Activated naive CD8-positive, alpha-beta T cell treated with anti-CD3 and anti-CD28 coated beads, Interleukin-2, amount 50 U/mL, for 24 hours (primary cell): ENCODE data around the gene SCAF1.
A peak's percentile ranks its signal among the peaks of the same experiment; 100 is the strongest.

Experiments used
- ATAC-seq: fragments of 150-1000 bp; cut with Tn5 transposase; one replicate; pipeline ENCODE4 v1.10.0; 2021
- DNase-seq: peaks from one replicate; pipeline ENCODE4 v3.0.0; 2021
- H3K27ac Mint-ChIP-seq: one replicate; pipeline ENCODE4 v1.8.0; 2021; ENCODE audit warnings: mild to moderate bottlenecking, mixed read lengths
- H3K27me3 Mint-ChIP-seq: one replicate; pipeline ENCODE4 v1.8.0; 2021; ENCODE audit warnings: mixed read lengths
- H3K36me3 Mint-ChIP-seq: one replicate; pipeline ENCODE4 v1.8.0; 2021; ENCODE audit warnings: low read depth, mixed read lengths
- H3K4me1 Mint-ChIP-seq: one replicate; pipeline ENCODE4 v1.8.0; 2021; ENCODE audit warnings: mixed read lengths
- H3K4me3 Mint-ChIP-seq: one replicate; pipeline ENCODE4 v1.8.0; 2021; ENCODE audit warnings: mild to moderate bottlenecking, moderate library complexity, mixed read lengths
- H3K9me3 Mint-ChIP-seq: one replicate; pipeline ENCODE4 v1.8.0; 2021; ENCODE audit warnings: mixed read lengths

The SCAF1 gene

DNA sequence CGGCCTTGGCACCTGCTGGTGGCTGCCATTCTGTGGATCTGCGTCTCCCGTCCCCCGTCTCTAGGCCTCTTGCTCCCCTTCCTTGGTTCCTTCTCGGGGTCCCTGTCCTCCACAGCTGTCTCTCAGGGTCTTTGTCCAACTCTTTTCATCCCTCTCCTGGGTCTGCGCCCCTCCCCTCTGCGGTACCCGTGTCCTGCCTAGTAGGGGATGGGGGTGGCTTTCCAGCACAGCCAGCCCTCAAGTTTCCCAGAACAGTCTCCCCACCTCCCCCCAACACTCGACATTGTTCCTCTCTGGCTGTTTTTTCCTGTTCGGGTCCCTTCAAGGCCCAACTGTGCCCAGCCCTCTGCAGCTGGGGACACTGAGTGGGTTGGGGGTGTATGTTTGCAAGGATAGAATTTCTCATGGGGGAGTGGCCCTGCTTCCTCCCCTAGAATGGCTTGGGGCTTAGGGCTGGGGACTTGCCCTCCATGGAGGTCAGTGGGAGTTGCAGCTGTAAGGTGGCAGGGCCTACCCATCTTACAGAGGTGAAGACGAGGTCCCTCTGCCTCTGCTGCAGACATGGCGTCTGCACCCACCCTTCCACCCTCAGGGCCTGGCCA, 46.6 kb downstream of the SCAF1 start:
- H3K9me3 Mint-ChIP-seq = no peaks in the 10 kb centered on the region
- no peak for DNase-seq
- H3K36me3 Mint-ChIP-seq = peaks cover 34% of the 10 kb centered on the region
- peaks cover 21% of the 10 kb centered on the region for H3K27me3 Mint-ChIP-seq
- peaks cover 27% of the 10 kb centered on the region for H3K4me1 Mint-ChIP-seq
- ATAC-seq = no peak
- no peak overlapping the region for H3K27ac Mint-ChIP-seq
- H3K4me3 Mint-ChIP-seq = no peak overlapping the region

DNA sequence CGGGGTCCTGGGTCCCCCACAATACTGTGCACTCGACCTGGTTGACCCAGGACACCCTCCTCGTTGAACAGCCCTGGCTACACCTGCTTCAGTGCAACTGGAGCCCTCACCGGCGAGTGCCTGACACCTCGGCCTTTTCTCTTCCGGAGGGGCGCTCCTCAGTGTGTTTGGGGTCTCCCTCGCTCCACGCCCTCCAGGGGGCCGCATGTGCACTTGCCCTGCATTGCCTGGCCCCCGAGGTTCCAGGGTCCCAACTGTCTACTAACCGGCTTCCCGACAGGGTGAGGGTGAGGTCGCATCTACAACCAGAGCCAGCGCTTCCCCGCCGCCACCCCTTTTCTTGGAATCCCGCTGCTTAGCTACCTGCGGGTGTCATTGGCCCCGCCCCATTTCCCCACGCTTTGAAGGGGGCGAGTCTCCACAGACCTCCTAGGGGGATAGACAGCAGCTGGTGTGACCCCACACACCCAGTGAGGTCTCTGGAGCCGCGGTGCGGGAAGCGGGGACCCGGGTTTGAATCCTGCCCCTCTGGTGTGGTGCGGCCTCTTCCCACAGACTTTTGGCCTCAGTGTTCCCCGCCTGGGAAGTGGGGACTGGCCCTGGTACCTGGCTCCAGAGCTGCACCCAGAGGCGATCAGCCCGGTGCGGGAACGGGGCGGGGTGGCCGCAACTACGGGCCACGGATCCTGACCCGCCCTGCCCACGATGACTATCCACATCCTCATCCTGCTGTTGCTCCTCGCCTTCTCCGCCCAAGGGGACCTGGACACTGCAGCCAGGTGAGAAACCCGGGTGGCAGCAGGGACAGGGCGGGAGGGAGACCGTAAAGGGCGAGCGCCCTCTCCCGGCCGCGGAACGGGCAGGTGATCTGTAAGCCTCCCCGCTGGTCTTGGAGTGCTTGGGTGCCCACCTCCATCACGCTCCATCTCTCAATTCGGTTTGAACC, 47.4 kb downstream of the SCAF1 start, which contains the start of gene ADM5:
ADM5 (plus strand) TSS at position 462 of the 946 bp plus-strand sequence; CDS start at position 706, 244 bp downstream.
- Mint-ChIP-seq H3K9me3 (no peaks in the 10 kb centered on the region), H3K4me3 (peak within 1 kb of the TSS; percentile 60), H3K27me3 (peaks cover 21% of the 10 kb centered on the region), H3K27ac (peak within 1 kb of the TSS; percentile 52), H3K4me1 (peaks cover 27% of the 10 kb centered on the region), H3K36me3 (peaks cover 27% of the 10 kb centered on the region)
- DNase-seq (peak; percentile 64), ATAC-seq (peak; percentile 26)

DNA sequence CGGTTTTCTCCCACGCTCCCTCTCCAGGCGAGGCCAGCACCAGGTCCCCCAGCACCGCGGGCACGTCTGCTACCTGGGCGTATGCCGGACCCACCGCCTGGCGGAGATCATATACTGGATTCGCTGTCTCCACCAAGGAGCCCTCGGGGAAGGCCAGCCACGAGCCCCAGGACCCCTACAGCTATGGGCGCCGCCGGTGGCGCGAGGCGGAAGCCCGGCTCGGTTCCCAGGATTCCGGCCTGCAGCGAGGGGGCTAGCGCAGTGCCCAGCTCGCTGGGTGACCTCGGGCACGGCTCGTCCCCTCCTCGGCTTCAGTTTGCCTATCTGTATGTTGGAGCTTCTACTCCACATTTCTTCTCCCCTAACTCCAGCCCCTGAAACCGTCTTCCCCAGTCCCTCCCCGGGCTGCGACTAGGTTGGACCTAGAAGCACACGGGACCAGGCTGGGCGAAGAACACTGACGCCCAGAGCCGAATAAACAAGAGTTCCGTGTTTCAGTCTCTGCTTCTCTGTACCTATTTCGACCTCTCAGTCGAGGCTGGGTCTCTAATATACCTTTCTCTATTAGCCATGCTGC, 48.2 kb downstream of the SCAF1 start:
- peak; percentile 1 for ATAC-seq
- peaks cover 27% of the 10 kb centered on the region for H3K4me1 Mint-ChIP-seq
- H3K27ac Mint-ChIP-seq = peak overlapping the region; percentile 52
- peaks cover 21% of the 10 kb centered on the region for H3K27me3 Mint-ChIP-seq
- DNase-seq = no peak
- peak overlapping the region; percentile 60 for H3K4me3 Mint-ChIP-seq
- no peaks in the 10 kb centered on the region for H3K9me3 Mint-ChIP-seq
- peaks cover 23% of the 10 kb centered on the region for H3K36me3 Mint-ChIP-seq

DNA sequence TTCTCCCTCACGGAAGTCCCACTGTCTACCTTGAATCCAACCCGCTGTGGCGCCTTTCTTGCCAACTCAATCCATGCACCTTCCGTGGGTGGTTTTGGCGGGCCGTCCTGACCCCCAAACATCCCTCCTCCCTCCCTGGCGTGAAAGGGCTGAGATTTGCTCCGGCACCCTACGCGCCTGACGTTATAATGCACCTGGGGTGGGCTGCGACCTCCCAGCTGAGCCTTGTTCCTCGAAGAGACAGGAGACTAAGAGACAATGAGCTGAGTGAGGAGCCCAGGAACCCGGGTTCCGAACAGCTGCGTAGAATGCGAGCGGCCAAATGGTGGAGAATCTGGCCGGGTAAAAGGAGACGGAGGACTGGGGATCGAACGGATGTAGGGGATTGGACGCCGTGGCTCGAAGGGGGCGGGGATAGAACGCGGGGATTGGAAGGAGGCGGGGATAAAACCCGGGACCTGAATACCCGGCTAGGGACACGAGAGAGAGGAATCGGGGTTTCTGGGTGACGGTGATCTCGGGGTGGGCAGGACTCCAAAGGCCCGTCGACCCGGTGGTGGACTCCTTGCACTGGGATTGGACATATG, 48.7 kb downstream of the SCAF1 start, which contains the start of gene CPT1C:
CPT1C (plus strand) TSS at position 461 of the 587 bp plus-strand sequence. CDS start 1,137 bp downstream, outside the sequence.
- Mint-ChIP-seq H3K4me1 (peaks cover 23% of the 10 kb centered on the region), H3K9me3 (no peaks in the 10 kb centered on the region), H3K27me3 (peaks cover 21% of the 10 kb centered on the region), H3K4me3 (peak within 1 kb of the TSS; percentile 60), H3K27ac (peak within 1 kb of the TSS; percentile 52), H3K36me3 (peaks cover 18% of the 10 kb centered on the region)
- ATAC-seq (peak; percentile 41), DNase-seq (peak; percentile 66)

DNA sequence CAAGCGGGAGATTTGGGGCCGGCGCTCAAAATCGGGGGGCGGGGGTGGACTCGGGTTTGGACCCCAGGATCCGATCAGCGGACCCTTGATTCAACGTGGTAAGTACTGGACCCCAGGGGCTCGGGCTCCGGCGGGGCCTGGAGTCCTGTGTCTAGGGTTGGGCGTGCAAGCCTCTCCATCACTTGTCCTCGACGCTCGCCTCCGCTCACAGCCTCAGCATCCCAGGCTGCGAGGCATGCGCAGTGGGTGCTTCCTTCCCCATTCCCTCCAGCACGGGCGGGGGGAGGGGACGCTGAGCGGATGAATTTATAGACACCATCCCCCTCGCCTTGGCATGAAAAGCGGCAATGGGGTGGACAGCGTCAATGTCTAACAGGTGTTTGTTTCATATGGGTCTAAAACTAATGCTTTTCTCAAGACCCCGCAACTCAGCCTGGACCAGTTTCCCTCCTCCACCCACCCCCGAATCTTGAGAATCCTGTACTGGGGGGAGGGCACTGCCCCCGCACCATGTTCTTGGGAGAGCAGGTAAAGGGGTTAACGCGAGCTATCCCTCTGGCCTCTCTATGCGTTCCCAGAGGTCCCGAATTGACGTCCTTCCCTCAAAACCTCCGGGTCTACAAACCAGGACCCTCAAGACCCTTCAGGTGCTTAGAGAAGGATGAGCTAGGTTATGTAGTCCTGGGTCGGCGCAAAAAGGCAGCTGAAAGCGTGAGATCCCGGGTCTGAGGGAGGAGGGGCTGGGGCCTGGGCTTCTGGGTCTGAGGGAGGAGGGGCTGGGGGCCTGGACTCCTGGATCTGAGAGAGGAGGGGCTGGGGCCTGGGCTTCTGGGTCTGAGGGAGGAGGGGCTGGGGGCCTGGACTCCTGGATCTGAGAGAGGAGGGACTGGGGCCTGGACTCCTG, 49.5 kb downstream of the SCAF1 start:
- Mint-ChIP-seq H3K27ac (no peak overlapping the region), H3K4me3 (peak overlapping the region; percentile 60), H3K9me3 (no peaks in the 10 kb centered on the region), H3K27me3 (peaks cover 21% of the 10 kb centered on the region), H3K36me3 (peaks cover 17% of the 10 kb centered on the region), H3K4me1 (peaks cover 23% of the 10 kb centered on the region)
- DNase-seq (peak; percentile 46), ATAC-seq (peak; percentile 11)

DNA sequence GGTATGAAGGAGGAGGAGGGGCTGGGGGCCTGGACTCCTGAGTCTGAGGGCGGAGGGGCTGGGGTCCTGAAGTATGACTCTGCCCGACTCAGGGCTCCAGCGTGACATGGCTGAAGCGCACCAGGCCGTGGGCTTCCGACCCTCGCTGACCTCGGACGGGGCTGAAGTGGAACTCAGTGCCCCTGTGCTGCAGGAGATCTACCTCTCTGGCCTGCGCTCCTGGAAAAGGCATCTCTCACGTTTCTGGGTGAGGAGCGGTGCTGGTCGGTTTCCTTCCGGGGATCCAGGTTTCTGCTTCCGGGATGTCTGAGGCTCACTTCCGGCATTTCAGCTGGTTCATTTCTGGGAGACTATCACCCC, 50.1 kb downstream of the SCAF1 start:
- DNase-seq (no peak), ATAC-seq (no peak)
- no peaks in the 10 kb centered on the region for H3K9me3 Mint-ChIP-seq
- no peak overlapping the region for H3K4me3 Mint-ChIP-seq
- H3K27me3 Mint-ChIP-seq = peaks cover 21% of the 10 kb centered on the region
- no peak overlapping the region for H3K27ac Mint-ChIP-seq
- H3K4me1 Mint-ChIP-seq = peaks cover 23% of the 10 kb centered on the region
- H3K36me3 Mint-ChIP-seq = peaks cover 14% of the 10 kb centered on the region

DNA sequence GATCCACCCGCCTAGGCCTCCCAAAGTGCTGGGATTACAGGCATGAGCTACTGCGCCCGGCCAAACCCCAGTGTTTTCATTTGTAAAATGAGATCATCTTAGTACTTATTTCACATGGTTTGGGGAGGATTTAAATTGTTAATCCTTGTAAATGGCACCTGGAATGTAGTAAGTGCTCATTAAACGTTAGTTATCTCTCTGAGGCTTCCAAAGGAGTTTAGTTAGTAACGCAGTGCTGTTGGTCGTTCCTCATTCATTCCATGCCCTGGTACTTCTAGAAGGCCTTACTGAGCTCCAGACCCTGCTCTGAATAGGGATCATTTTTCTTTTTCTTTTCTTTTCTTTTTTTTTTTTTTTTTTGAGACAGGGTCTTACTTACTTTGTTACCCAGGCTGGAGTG, 54.1 kb downstream of the SCAF1 start:
- Mint-ChIP-seq H3K27ac (no peak overlapping the region), H3K9me3 (no peaks in the 10 kb centered on the region), H3K36me3 (no peaks in the 10 kb centered on the region), H3K27me3 (peaks cover 14% of the 10 kb centered on the region), H3K4me1 (peaks cover 5% of the 10 kb centered on the region), H3K4me3 (no peak overlapping the region)
- DNase-seq (no peak), ATAC-seq (no peak)

DNA sequence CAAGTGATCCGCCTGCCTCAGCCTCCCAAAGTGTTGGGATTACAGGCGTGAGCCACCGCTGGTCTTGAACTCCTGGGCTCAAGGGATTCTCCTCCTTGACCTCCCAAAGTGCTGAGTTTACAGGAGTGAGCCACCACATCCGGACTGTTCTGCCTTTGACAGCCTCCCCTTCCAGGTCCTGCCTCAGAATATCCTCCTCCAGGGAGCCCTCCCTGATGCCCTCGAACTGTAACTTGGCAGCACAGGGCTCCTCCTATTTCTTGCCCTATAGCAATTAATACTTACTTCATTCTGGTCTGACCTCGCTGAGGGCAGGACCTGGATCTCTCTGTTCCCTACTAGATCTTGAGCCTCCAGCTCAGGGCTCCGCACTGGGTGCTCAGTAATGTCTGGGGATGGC, 54.9 kb downstream of the SCAF1 start:
- DNase-seq (no peak), ATAC-seq (no peak)
- H3K9me3 Mint-ChIP-seq = no peaks in the 10 kb centered on the region
- H3K36me3 Mint-ChIP-seq = no peaks in the 10 kb centered on the region
- peaks cover 2% of the 10 kb centered on the region for H3K4me1 Mint-ChIP-seq
- H3K4me3 Mint-ChIP-seq = no peak overlapping the region
- H3K27me3 Mint-ChIP-seq = peaks cover 14% of the 10 kb centered on the region
- no peak overlapping the region for H3K27ac Mint-ChIP-seq

DNA sequence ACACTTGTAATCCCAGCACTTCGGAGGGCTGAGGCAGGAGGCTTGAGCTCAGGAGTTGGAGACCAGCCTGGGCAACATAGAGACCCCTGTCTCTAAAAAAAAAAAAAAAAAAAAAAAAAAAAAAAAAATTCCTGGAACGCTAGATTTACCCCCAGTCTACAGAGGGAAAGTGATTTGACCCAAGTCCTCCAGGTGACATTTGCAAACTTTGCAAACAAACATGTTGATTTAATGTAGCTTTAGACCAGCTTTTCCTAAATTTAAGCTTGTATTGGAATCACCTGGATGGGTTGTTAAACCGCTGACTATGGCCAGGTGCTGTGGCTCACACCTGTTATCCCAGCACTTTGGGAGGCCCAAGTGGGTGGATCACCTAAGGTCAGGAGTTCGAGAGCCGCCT, 57.4 kb downstream of the SCAF1 start:
- no peaks in the 10 kb centered on the region for H3K36me3 Mint-ChIP-seq

DNA sequence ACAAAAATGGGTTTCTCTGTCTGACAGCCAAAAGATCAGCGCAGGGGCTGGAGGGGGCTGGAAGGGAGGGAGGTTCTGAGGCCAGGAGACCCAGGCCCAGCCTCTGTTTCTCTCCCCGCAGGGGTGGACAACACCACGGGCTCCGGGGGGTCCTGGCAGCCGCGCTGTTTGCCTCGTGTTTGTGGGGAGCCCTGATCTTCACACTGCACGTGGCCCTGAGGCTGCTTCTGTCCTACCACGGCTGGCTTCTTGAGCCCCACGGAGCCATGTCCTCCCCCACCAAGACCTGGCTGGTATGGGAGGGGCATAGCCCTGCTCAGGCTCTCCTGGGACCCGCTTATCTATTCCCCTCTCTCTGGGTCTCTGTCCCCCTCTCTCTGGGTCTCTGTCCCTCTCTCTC, 58.6 kb downstream of the SCAF1 start:
- H3K36me3 Mint-ChIP-seq = no peaks in the 10 kb centered on the region
- peak; percentile 33 for ATAC-seq
- no peaks in the 10 kb centered on the region for H3K4me1 Mint-ChIP-seq
- H3K27me3 Mint-ChIP-seq = peaks cover 7% of the 10 kb centered on the region
- no peak overlapping the region for H3K4me3 Mint-ChIP-seq
- no peak overlapping the region for H3K27ac Mint-ChIP-seq
- no peaks in the 10 kb centered on the region for H3K9me3 Mint-ChIP-seq
- no peak for DNase-seq

More for the DNA sequence above, 57.4 kb downstream of the SCAF1 start:
- ATAC-seq (no peak), DNase-seq (no peak)
- no peaks in the 10 kb centered on the region for H3K4me1 Mint-ChIP-seq
- H3K9me3 Mint-ChIP-seq = no peaks in the 10 kb centered on the region
- peaks cover 7% of the 10 kb centered on the region for H3K27me3 Mint-ChIP-seq
- H3K27ac Mint-ChIP-seq = no peak overlapping the region
- H3K4me3 Mint-ChIP-seq = no peak overlapping the region

DNA sequence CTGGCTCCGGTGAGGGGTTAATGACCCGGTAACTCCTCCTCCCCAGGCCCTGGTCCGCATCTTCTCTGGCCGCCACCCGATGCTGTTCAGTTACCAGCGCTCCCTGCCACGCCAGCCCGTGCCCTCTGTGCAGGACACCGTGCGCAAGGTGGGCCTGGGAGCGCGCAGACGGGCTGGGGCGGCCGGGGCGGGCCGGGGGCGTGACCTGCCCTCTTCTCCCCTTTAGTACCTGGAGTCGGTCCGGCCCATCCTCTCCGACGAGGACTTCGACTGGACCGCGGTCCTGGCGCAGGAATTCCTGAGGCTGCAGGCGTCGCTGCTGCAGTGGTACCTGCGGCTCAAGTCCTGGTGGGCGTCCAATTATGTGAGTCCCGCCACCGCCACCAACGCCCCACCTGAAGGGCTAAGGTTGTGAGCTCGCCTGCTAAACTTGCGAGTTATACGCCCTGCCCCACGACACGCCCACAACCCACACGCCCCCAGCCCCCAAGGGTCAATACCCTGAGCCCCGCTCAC, 59.3 kb downstream of the SCAF1 start:
- no peak for DNase-seq
- peaks cover 7% of the 10 kb centered on the region for H3K27me3 Mint-ChIP-seq
- no peak overlapping the region for H3K4me3 Mint-ChIP-seq
- no peak for ATAC-seq
- H3K9me3 Mint-ChIP-seq = no peaks in the 10 kb centered on the region
- H3K36me3 Mint-ChIP-seq = no peaks in the 10 kb centered on the region
- no peaks in the 10 kb centered on the region for H3K4me1 Mint-ChIP-seq
- H3K27ac Mint-ChIP-seq = no peak overlapping the region

DNA sequence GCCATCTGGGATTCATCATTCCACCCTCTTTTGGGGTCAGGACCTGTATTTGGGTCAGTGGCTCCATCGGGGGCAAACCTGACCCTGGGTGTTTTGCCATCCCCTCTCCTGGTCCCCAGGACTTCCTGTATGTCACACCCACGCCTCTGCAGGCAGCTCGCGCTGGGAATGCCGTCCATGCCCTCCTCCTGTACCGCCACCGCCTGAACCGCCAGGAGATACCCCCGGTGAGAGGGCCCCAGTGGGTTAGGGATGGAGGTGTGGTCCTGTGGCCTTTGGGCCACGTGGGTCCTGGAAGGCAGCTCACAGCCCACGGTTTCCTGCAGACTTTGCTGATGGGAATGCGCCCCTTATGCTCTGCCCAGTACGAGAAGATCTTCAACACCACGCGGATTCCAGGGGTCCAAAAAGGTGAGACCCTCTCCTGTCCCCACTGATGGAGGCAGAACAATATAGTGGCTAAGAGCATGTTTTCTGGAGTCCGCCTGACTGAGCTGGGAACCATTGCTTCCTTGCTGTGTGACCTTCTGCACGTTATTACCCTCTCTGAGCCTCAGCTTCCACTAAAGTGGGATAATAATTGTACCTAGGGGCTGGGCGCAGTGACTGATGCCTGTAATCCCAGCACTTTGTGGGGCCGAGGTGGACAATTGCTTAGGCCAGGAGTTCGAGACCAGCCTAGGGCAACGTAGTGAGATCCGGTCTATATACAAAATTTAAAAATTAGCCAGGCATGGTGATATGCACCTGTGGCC, 63.1 kb downstream of the SCAF1 start:
- no peaks in the 10 kb centered on the region for H3K4me1 Mint-ChIP-seq
- H3K27ac Mint-ChIP-seq = no peak overlapping the region
- no peaks in the 10 kb centered on the region for H3K36me3 Mint-ChIP-seq
- no peaks in the 10 kb centered on the region for H3K9me3 Mint-ChIP-seq
- H3K4me3 Mint-ChIP-seq = no peak overlapping the region
- H3K27me3 Mint-ChIP-seq = peaks cover 5% of the 10 kb centered on the region
- ATAC-seq (no peak), DNase-seq (no peak)

DNA sequence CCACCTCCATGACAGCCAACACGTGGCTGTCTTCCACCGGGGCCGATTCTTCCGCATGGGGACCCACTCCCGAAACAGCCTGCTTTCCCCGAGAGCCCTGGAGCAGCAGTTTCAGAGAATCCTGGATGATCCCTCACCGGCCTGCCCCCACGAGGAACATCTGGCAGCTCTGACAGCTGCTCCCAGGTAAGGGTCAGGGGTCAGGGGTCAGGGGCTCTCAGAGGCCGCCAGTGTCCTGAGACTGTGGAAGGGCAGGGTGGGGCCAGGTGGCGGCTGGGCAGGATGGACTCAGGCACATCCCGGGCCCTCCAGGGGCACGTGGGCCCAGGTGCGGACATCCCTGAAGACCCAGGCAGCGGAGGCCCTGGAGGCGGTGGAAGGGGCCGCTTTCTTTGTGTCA, 63.9 kb downstream of the SCAF1 start:
- H3K9me3 Mint-ChIP-seq = no peaks in the 10 kb centered on the region
- no peaks in the 10 kb centered on the region for H3K36me3 Mint-ChIP-seq
- no peak overlapping the region for H3K4me3 Mint-ChIP-seq
- DNase-seq (no peak), ATAC-seq (no peak)
- H3K27ac Mint-ChIP-seq = no peak overlapping the region
- no peaks in the 10 kb centered on the region for H3K4me1 Mint-ChIP-seq
- peaks cover 5% of the 10 kb centered on the region for H3K27me3 Mint-ChIP-seq
